H9 (cell line): ENCODE measurements around the gene P2RY12. TPM values are rescaled to one million over a fixed set of nuclear protein-coding genes. Genes with fewer than 3 reads are reported as not detected.

Source experiments
- DNase-seq: peaks from one replicate; pipeline ENCODE4 v3.0.0-alpha.2; 2017
- H2AFZ ChIP-seq: one replicate; pipeline ENCODE4 v1.6.1; 2013; ENCODE audit warnings: mild to moderate bottlenecking, low read length, control low read depth, moderate library complexity
- H2AK5ac ChIP-seq: 2 replicates; pipeline ENCODE4 v1.6.1; 2013; ENCODE audit warnings: low read length, control low read depth, mixed read lengths; ENCODE audit not compliant: insufficient read length
- H2BK120ac ChIP-seq: one replicate; pipeline ENCODE4 v1.6.1; 2013; ENCODE audit warnings: low read depth, mild to moderate bottlenecking, low read length, control low read depth, inconsistent platforms; ENCODE audit not compliant: poor library complexity, severe bottlenecking
- H2BK12ac ChIP-seq: 2 replicates; pipeline ENCODE4 v1.6.1; 2013; ENCODE audit warnings: low read length, control low read depth, mixed read lengths, low read depth; ENCODE audit not compliant: insufficient read length
- H2BK15ac ChIP-seq: 2 replicates; pipeline ENCODE4 v1.6.1; 2013; ENCODE audit warnings: low read depth, low read length, control low read depth
- H2BK20ac ChIP-seq: one replicate; pipeline ENCODE4 v1.6.1; 2013; ENCODE audit warnings: low read depth, mild to moderate bottlenecking, low read length, control low read depth, inconsistent platforms; ENCODE audit not compliant: poor library complexity, severe bottlenecking
- H2BK5ac ChIP-seq: 2 replicates; pipeline ENCODE4 v1.6.1; 2013; ENCODE audit warnings: low read length, control low read depth, mixed read lengths; ENCODE audit not compliant: insufficient read length
- H3K14ac ChIP-seq: 2 replicates; pipeline ENCODE4 v1.6.1; 2013; ENCODE audit warnings: low read length, control low read depth; ENCODE audit not compliant: insufficient read depth
- H3K18ac ChIP-seq: 2 replicates; pipeline ENCODE4 v1.6.1; 2013; ENCODE audit warnings: low read depth, mild to moderate bottlenecking, mixed read lengths, low read length, control low read depth; ENCODE audit not compliant: insufficient read length
- H3K23ac ChIP-seq: 2 replicates; pipeline ENCODE4 v1.6.1; 2013; ENCODE audit warnings: low read length, control low read depth, mixed read lengths, low read depth; ENCODE audit not compliant: insufficient read length
- H3K23me2 ChIP-seq: 2 replicates; pipeline ENCODE4 v1.6.1; 2013; ENCODE audit warnings: low read depth, mild to moderate bottlenecking, mixed read lengths, low read length, control low read depth; ENCODE audit not compliant: insufficient read length, poor library complexity, severe bottlenecking
- H3K27ac ChIP-seq: 2 replicates; pipeline ENCODE4 v1.5.1; 2013; ENCODE audit warnings: low read length, control low read depth, mixed read lengths, low read depth; ENCODE audit not compliant: insufficient read length
- H3K27me3 ChIP-seq: 2 replicates; pipeline ENCODE4 v1.6.1; 2013; ENCODE audit warnings: low read length, control low read depth, inconsistent platforms; ENCODE audit not compliant: insufficient read depth
- H3K4ac ChIP-seq: 2 replicates; pipeline ENCODE4 v1.6.1; 2013; ENCODE audit warnings: low read depth, mild to moderate bottlenecking, control low read depth, inconsistent platforms, low read length, moderate library complexity
- H3K4me1 ChIP-seq: 2 replicates; pipeline ENCODE4 v1.6.1; 2013; ENCODE audit warnings: low read length, control low read depth, inconsistent platforms; ENCODE audit not compliant: insufficient read depth
- H3K4me2 ChIP-seq: 2 replicates; pipeline ENCODE4 v1.6.1; 2013; ENCODE audit warnings: low read length, control low read depth, mixed read lengths; ENCODE audit not compliant: insufficient read length, insufficient read depth
- H3K56ac ChIP-seq: 2 replicates; pipeline ENCODE4 v1.6.1; 2013; ENCODE audit warnings: low read depth, mild to moderate bottlenecking, mixed read lengths, low read length, control low read depth; ENCODE audit not compliant: insufficient read length
- H3K79me1 ChIP-seq: 2 replicates; pipeline ENCODE4 v1.6.1; 2013; ENCODE audit warnings: low read depth, mild to moderate bottlenecking, moderate library complexity, low read length, control low read depth, inconsistent platforms; ENCODE audit not compliant: insufficient read depth, poor library complexity, severe bottlenecking
- H3K79me2 ChIP-seq: 2 replicates; pipeline ENCODE4 v1.6.1; 2013; ENCODE audit warnings: low read length, control low read depth, inconsistent platforms; ENCODE audit not compliant: insufficient read depth
- H3K9ac ChIP-seq: 2 replicates; pipeline ENCODE4 v1.6.1; 2013; ENCODE audit warnings: low read length, control low read depth, mixed read lengths; ENCODE audit not compliant: insufficient read length; ENCODE audit errors: extremely low read depth
- H3K9me3 ChIP-seq: one replicate; pipeline ENCODE4 v1.6.1; 2013; ENCODE audit warnings: low read depth, low read length, inconsistent platforms; ENCODE audit not compliant: control insufficient read depth
- H3T11ph ChIP-seq: one replicate; pipeline ENCODE4 v1.6.1; 2013; ENCODE audit warnings: mild to moderate bottlenecking, low read length, control low read depth, inconsistent platforms
- H4K20me1 ChIP-seq: one replicate; pipeline ENCODE4 v1.6.1; 2013; ENCODE audit not compliant: control insufficient read depth, insufficient read length, insufficient read depth
- H4K5ac ChIP-seq: 2 replicates; pipeline ENCODE4 v1.6.1; 2013; ENCODE audit warnings: low read depth, mild to moderate bottlenecking, mixed read lengths, low read length, control low read depth; ENCODE audit not compliant: insufficient read length
- H4K8ac ChIP-seq: replicated peaks from 2 replicates; pipeline ENCODE4 v1.6.1; 2013; ENCODE audit warnings: low read length, control low read depth, mixed read lengths, low read depth; ENCODE audit not compliant: insufficient read length
- H4K91ac ChIP-seq: 2 replicates; pipeline ENCODE4 v1.6.1; 2013; ENCODE audit warnings: low read depth, mild to moderate bottlenecking, moderate library complexity, mixed read lengths, low read length, control low read depth; ENCODE audit not compliant: insufficient read length
- H3K27ac Mint-ChIP-seq, 3 experiments: 2 replicates in 2 of 3; 3 replicates in 1 of 3; pipeline ENCODE4 v1.8.0; 2020 to 2021; ENCODE audit warnings: mixed read lengths in 3 of 3, mild to moderate bottlenecking in 1 of 3, moderate library complexity in 1 of 3
- H3K27me3 Mint-ChIP-seq: 2 replicates; pipeline ENCODE4 v1.8.0; 2021; ENCODE audit warnings: low read depth, mild to moderate bottlenecking, moderate library complexity, mixed read lengths
- H3K36me3 Mint-ChIP-seq, 3 experiments: 2 replicates in 2 of 3; 3 replicates in 1 of 3; pipeline ENCODE4 v1.8.0; 2020 to 2021; ENCODE audit warnings: low read depth in 3 of 3, mixed read lengths in 3 of 3; ENCODE audit not compliant: insufficient read depth in 1 of 3
- H3K4me1 Mint-ChIP-seq, 2 experiments: 2 replicates each; pipeline ENCODE4 v1.8.0; 2020; ENCODE audit warnings: mixed read lengths in 2 of 2
- H3K4me3 Mint-ChIP-seq, 2 experiments: 2 replicates in 1 of 2; 3 replicates in 1 of 2; pipeline ENCODE4 v1.8.0; 2020 to 2021; ENCODE audit warnings: mild to moderate bottlenecking in 2 of 2, mixed read lengths in 2 of 2, moderate library complexity in 1 of 2
- H3K9me3 Mint-ChIP-seq, 2 experiments: 2 replicates in 1 of 2; 3 replicates in 1 of 2; pipeline ENCODE4 v1.8.0; 2020; ENCODE audit warnings: mild to moderate bottlenecking in 2 of 2, mixed read lengths in 2 of 2, moderate library complexity in 1 of 2
- WGBS: extraction: QIAGEN DNeasy Blood & Tissue Kit; methylation state at CpG from one replicate; pipeline ENCODE4 v1.1.7; 2013; ENCODE audit warnings: missing lambda C conversion rate, low lambda C conversion rate, mixed read lengths; ENCODE audit not compliant: insufficient read length; ENCODE audit errors: extremely low coverage; 5-methylcytosine and 5-hydroxymethylcytosine counted together
- total RNA-seq: library from RNA; stranded (reverse); gene quantifications from 2 replicates; pipeline ENCODE4 v1.2.1, GENCODE V29; 2021
- TF ChIP-seq, protein P1 (sequence below): fragments of 200-600 bp; sonication (generic); conservative IDR thresholded peaks from 3 replicates; pipeline ENCODE4 v1.8.0; 2021; ENCODE audit warnings: antibody characterized with exemption, mild to moderate bottlenecking

Gene P2RY12
- total RNA-seq, 1 experiment from 2014 or later = not detected

DNA sequence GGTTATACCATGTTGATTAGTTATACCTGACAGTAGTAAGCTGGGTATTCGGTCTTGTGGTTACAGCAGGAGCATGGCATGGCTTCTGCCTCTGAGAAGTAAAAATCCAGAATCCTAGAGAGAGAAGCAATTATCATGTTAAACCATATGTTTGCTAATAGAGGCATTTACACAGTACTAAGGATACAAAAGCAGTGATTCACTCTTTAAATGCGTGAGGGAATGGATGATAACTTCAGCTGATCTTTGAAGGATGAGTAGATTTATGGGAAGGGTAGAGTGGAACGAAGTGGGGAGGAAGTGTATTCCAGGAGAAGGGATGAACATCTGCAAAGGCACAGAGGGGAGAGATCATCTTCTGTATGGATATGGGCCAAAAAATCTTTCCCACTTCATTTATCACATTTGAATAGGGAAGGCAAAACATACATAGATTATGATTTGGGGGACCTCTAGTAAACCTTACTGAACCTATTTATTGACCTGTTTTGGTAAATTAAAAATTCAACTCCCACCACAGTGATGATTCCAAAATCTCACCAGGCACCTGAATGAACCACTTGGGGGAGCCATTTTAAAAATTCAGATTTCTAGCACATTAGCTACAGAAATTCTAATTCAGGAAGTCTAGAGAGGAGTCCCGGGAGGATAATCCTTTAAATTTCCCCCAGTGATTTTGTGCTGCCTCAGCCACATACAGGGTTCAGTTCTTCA lies 41.2 kb upstream of the P2RY12 start:
- DNase-seq = no peak
- H3K4ac ChIP-seq = no peak overlapping the region
- no peak overlapping the region for H2BK20ac ChIP-seq
- TF ChIP-seq, protein P1, sequence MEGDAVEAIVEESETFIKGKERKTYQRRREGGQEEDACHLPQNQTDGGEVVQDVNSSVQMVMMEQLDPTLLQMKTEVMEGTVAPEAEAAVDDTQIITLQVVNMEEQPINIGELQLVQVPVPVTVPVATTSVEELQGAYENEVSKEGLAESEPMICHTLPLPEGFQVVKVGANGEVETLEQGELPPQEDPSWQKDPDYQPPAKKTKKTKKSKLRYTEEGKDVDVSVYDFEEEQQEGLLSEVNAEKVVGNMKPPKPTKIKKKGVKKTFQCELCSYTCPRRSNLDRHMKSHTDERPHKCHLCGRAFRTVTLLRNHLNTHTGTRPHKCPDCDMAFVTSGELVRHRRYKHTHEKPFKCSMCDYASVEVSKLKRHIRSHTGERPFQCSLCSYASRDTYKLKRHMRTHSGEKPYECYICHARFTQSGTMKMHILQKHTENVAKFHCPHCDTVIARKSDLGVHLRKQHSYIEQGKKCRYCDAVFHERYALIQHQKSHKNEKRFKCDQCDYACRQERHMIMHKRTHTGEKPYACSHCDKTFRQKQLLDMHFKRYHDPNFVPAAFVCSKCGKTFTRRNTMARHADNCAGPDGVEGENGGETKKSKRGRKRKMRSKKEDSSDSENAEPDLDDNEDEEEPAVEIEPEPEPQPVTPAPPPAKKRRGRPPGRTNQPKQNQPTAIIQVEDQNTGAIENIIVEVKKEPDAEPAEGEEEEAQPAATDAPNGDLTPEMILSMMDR = peak; percentile 69
- no peak overlapping the region for H2BK12ac ChIP-seq
- no peak overlapping the region for H4K8ac ChIP-seq
- Mint-ChIP-seq H3K27me3 (no peaks in the 10 kb centered on the region; the same call in none of the 2 replicates), H3K9me3 (peaks cover 0 to 5% of the 10 kb centered on the region in 2 experiments; a peak in 3 of 5 replicates), H3K36me3 (peaks cover 8 to 18% (median 10%) of the 10 kb centered on the region in 3 experiments), H3K4me1 (peaks cover 23 to 24% of the 10 kb centered on the region in 2 experiments), H3K4me3 (no peak overlapping the region), H3K27ac (peak overlapping the region in 1 of 3 experiments; percentile 68; a peak in 4 of 7 replicates)
- H3K79me1 ChIP-seq = no peaks in the 10 kb centered on the region
- H4K20me1 ChIP-seq = no peaks in the 10 kb centered on the region
- no peaks in the 10 kb centered on the region for H3K9me3 ChIP-seq
- no peak overlapping the region for H3K4me2 ChIP-seq
- H2BK15ac ChIP-seq = no peak overlapping the region
- H3K23me2 ChIP-seq = no peaks in the 10 kb centered on the region
- no peaks in the 10 kb centered on the region for H3K79me2 ChIP-seq
- H3K18ac ChIP-seq = no peak overlapping the region
- H2BK5ac ChIP-seq = no peak overlapping the region
- H2BK120ac ChIP-seq = no peak overlapping the region
- no peak overlapping the region for H3K27ac ChIP-seq
- H3K4me1 ChIP-seq = peaks cover 10% of the 10 kb centered on the region; the same call in 1 of the 2 replicates
- no peak overlapping the region for H3T11ph ChIP-seq
- 100% methylated on average over 1 of the region's 4 CpGs for WGBS
- no peaks in the 10 kb centered on the region; the same call in 1 of the 2 replicates for H3K27me3 ChIP-seq
- no peak overlapping the region for H3K56ac ChIP-seq
- H3K14ac ChIP-seq = no peak overlapping the region
- no peak overlapping the region for H3K9ac ChIP-seq
- no peak overlapping the region for H4K91ac ChIP-seq
- no peak overlapping the region for H2AFZ ChIP-seq
- H4K5ac ChIP-seq = no peak overlapping the region
- no peak overlapping the region for H2AK5ac ChIP-seq
- no peak overlapping the region for H3K23ac ChIP-seq
